HEK293T (cell line): Measurements from ENCODE around the gene SPIN1.

ENCODE experiments used
- CTCF ChIA-PET: fragments of 350-600 bp; formaldehyde crosslinking; extraction: SDS; loops from one replicate; lab custom pipeline; 2021; ENCODE audit warnings: antibody characterized with exemption, inconsistent platforms; lab: Yijun Ruan, JAX
- POLR2A ChIA-PET: fragments of 350-600 bp; formaldehyde crosslinking; extraction: SDS; loops from one replicate; lab custom pipeline; 2020; ENCODE audit warnings: antibody characterized with exemption, inconsistent platforms; lab: Yijun Ruan, JAX
- DNase-seq: peaks from one replicate; pipeline ENCODE4 v3.0.0; 2012; ENCODE audit warnings: mixed read lengths; ENCODE audit errors: extremely low spot score
- ARNT ChIP-seq: fragments of 450-650 bp; IDR thresholded peaks from 2 replicates; pipeline ENCODE4 v1.6.1; 2017; ENCODE audit warnings: mild to moderate bottlenecking
- BHLHE40 ChIP-seq: fragments of 450-650 bp; IDR thresholded peaks from 2 replicates; pipeline ENCODE4 v1.6.1; 2016; ENCODE audit warnings: mild to moderate bottlenecking, moderate library complexity, borderline replicate concordance
- CTBP1 ChIP-seq: fragments of 450-650 bp; IDR thresholded peaks from 2 replicates; pipeline ENCODE4 v1.6.1; 2016; ENCODE audit warnings: borderline replicate concordance
- ELF4 ChIP-seq: fragments of 450-650 bp; IDR thresholded peaks from 2 replicates; pipeline ENCODE4 v1.6.1; 2017; ENCODE audit warnings: antibody characterized with exemption
- FOXA1 ChIP-seq: fragments of 450-650 bp; IDR thresholded peaks from 2 replicates; pipeline ENCODE4 v1.6.1; 2016; ENCODE audit warnings: mild to moderate bottlenecking
- FOXK2 ChIP-seq: fragments of 450-650 bp; IDR thresholded peaks from 2 replicates; pipeline ENCODE4 v1.6.1; 2016; ENCODE audit warnings: mild to moderate bottlenecking
- FOXM1 ChIP-seq: fragments of 450-650 bp; IDR thresholded peaks from 2 replicates; pipeline ENCODE4 v1.6.1; 2017; ENCODE audit warnings: mild to moderate bottlenecking, borderline replicate concordance
- HDGF ChIP-seq: fragments of 450-650 bp; IDR thresholded peaks from 2 replicates; pipeline ENCODE4 v1.6.1; 2017; ENCODE audit warnings: antibody characterized with exemption, borderline replicate concordance
- L3MBTL2 ChIP-seq: fragments of 450-650 bp; conservative IDR thresholded peaks from 2 replicates; pipeline ENCODE4 v1.6.1; 2016; ENCODE audit warnings: mild to moderate bottlenecking
- LEF1 ChIP-seq: fragments of 450-650 bp; IDR thresholded peaks from 2 replicates; pipeline ENCODE4 v1.6.1; 2017; ENCODE audit warnings: mild to moderate bottlenecking, borderline replicate concordance
- NFRKB ChIP-seq: fragments of 450-650 bp; IDR thresholded peaks from 2 replicates; pipeline ENCODE4 v1.6.1; 2016; ENCODE audit warnings: mild to moderate bottlenecking, moderate library complexity
- SP1 ChIP-seq: fragments of 450-650 bp; IDR thresholded peaks from 2 replicates; pipeline ENCODE4 v1.6.1; 2017
- SUZ12 ChIP-seq: fragments of 450-650 bp; IDR thresholded peaks from 2 replicates; pipeline ENCODE4 v1.6.1; 2016; ENCODE audit warnings: mild to moderate bottlenecking
- TARDBP ChIP-seq: fragments of 450-650 bp; IDR thresholded peaks from 2 replicates; pipeline ENCODE4 v1.6.1; 2016
- ZNF384 ChIP-seq: fragments of 450-650 bp; IDR thresholded peaks from 2 replicates; pipeline ENCODE4 v1.6.1; 2016
- TF ChIP-seq, protein P1 (sequence below): fragments of 450-650 bp; IDR thresholded peaks from 2 replicates; pipeline ENCODE4 v1.6.1; 2016

SPIN1 gene

GRCh38 chr9:88438811-88439210 lies 50.6 kb downstream of the SPIN1 start:
- ChIA-PET POLR2A (no interaction called here), CTCF (no interaction called here)
- no peak for DNase-seq
- TF ChIP-seq ARNT (no peak), CTBP1 (no peak), HDGF (no peak), LEF1 (no peak)
- TF ChIP-seq, protein P1, sequence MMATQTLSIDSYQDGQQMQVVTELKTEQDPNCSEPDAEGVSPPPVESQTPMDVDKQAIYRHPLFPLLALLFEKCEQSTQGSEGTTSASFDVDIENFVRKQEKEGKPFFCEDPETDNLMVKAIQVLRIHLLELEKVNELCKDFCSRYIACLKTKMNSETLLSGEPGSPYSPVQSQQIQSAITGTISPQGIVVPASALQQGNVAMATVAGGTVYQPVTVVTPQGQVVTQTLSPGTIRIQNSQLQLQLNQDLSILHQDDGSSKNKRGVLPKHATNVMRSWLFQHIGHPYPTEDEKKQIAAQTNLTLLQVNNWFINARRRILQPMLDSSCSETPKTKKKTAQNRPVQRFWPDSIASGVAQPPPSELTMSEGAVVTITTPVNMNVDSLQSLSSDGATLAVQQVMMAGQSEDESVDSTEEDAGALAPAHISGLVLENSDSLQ, result no peak

- TF ChIP-seq SP1 (no peak), ARNT (no peak), NFRKB (no peak), LEF1 (no peak), TARDBP (no peak), HDGF (no peak), ELF4 (no peak), CTBP1 (no peak), BHLHE40 (no peak), ZNF384 (no peak), FOXK2 (no peak), FOXA1 (no peak), FOXM1 (no peak), SUZ12 (no peak), L3MBTL2 (no peak)
- TF ChIP-seq, protein P1, result no peak
- no peak for DNase-seq
- POLR2A ChIA-PET, result no interaction called here
- CTCF ChIA-PET, result no interaction called here
These were observed 53.2 kb downstream of the SPIN1 start for GRCh38 chr9:88441301-88442007.

- TF ChIP-seq TARDBP (no peak), ELF4 (no peak), ARNT (no peak), BHLHE40 (no peak), L3MBTL2 (no peak), FOXA1 (no peak), CTBP1 (no peak), FOXM1 (no peak), FOXK2 (no peak), ZNF384 (no peak), HDGF (no peak), SUZ12 (no peak), SP1 (no peak), LEF1 (no peak), NFRKB (no peak)
- TF ChIP-seq, protein P1, result no peak
- no peak for DNase-seq
- ChIA-PET CTCF (interaction anchor here (0.6 kb wide), 1 partner anchor 152 kb away, joined by 3 read pairs; no protein-coding TSS in a partner anchor), POLR2A (no interaction called here)
These were observed 55.4 kb downstream of the SPIN1 start for GRCh38 chr9:88443480-88444113.

GRCh38 chr9:88446728-88447127 lies 58.5 kb downstream of the SPIN1 start:
- TF ChIP-seq, protein P1, result no peak
- no peak for TF ChIP-seq ZNF384
- no peak for TF ChIP-seq FOXM1
- no peak for TF ChIP-seq FOXA1
- TF ChIP-seq LEF1, result no peak
- POLR2A ChIA-PET, result no interaction called here
- CTCF ChIA-PET, result no interaction called here
- no peak for DNase-seq

DNA sequence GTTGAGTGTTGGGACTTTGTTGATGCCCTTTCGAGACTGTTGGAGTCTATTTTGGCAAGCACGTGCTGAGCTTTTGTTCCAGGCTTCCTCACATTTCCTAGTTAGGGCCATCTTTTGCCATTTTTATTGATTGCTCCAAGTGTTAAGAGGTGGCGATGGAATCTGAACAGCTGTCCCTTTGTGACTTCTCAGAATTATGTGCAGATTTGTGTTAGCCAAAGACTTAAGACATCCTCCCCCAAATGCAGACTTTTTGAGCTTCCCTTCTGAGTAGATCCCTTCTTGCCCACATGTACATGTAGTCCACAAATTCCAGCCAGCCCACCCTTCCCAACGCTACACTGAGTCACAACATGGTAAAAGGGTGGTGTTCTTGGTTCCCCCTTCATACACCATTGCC lies 59.2 kb downstream of the SPIN1 start:
- POLR2A ChIA-PET, result no interaction called here
- no peak for DNase-seq
- CTCF ChIA-PET, result no interaction called here
- TF ChIP-seq ELF4 (no peak), SUZ12 (no peak), FOXA1 (no peak), CTBP1 (no peak), NFRKB (no peak), LEF1 (no peak), FOXM1 (no peak)
- TF ChIP-seq, protein P1, result no peak
